Hepatocyte (in vitro differentiated cells): ENCODE data around the gene OSBP2. TPM values are rescaled to one million over a fixed set of nuclear protein-coding genes. Genes with fewer than 3 reads are reported as not detected.

Source experiments
- DNase-seq: peaks from one replicate; pipeline ENCODE4 v3.0.0-alpha.2; 2016; ENCODE audit warnings: low spot score
- H2AFZ ChIP-seq: fragments of 200-600 bp; sonication (generic); 2 replicates; pipeline ENCODE4 v1.6.0; 2016; ENCODE audit warnings: antibody characterized with exemption, mild to moderate bottlenecking
- H3K27ac ChIP-seq: fragments of 200-600 bp; sonication (generic); 2 replicates; pipeline ENCODE4 v1.5.1; 2016; ENCODE audit warnings: mild to moderate bottlenecking
- H3K27me3 ChIP-seq: fragments of 200-600 bp; sonication (generic); 2 replicates; pipeline ENCODE4 v1.6.1; 2016
- H3K36me3 ChIP-seq: fragments of 200-600 bp; sonication (generic); replicated peaks from 2 replicates; pipeline ENCODE4 v1.5.1; 2016; ENCODE audit warnings: low read depth; ENCODE audit not compliant: insufficient read depth
- H3K4me1 ChIP-seq: fragments of 200-600 bp; sonication (generic); 2 replicates; pipeline ENCODE4 v1.5.1; 2016; ENCODE audit warnings: mild to moderate bottlenecking, moderate library complexity; ENCODE audit not compliant: insufficient read depth
- H3K4me2 ChIP-seq: fragments of 200-600 bp; sonication (generic); 2 replicates; pipeline ENCODE4 v1.6.0; 2016
- H3K4me3 ChIP-seq: fragments of 200-600 bp; sonication (generic); 2 replicates; pipeline ENCODE4 v1.5.1; 2016; ENCODE audit warnings: mild to moderate bottlenecking
- H3K79me2 ChIP-seq: fragments of 200-600 bp; sonication (generic); 2 replicates; pipeline ENCODE4 v1.6.0; 2017; ENCODE audit warnings: mild to moderate bottlenecking
- H3K9me2 ChIP-seq: fragments of 200-600 bp; sonication (generic); replicated peaks from 2 replicates; pipeline ENCODE4 v1.6.0; 2017; ENCODE audit warnings: mild to moderate bottlenecking; ENCODE audit not compliant: insufficient read depth
- H3K9me3 ChIP-seq: fragments of 200-600 bp; sonication (generic); 2 replicates; pipeline ENCODE4 v1.5.1; 2016; ENCODE audit warnings: low read depth, mild to moderate bottlenecking
- H4K20me1 ChIP-seq: fragments of 200-600 bp; sonication (generic); 2 replicates; pipeline ENCODE4 v1.6.0; 2016; ENCODE audit warnings: mild to moderate bottlenecking; ENCODE audit not compliant: insufficient read depth, poor library complexity, severe bottlenecking
- CTCF ChIP-seq: fragments of 200-600 bp; sonication (generic); IDR thresholded peaks from 2 replicates; pipeline ENCODE4 v1.5.1; 2016; ENCODE audit warnings: antibody characterized with exemption, mild to moderate bottlenecking; ENCODE audit not compliant: poor library complexity
- EZH2 ChIP-seq: fragments of 200-600 bp; sonication (generic); IDR thresholded peaks from 2 replicates; pipeline ENCODE4 v1.6.1; 2016; ENCODE audit warnings: antibody characterized with exemption, mild to moderate bottlenecking, borderline replicate concordance
- EZH2phosphoT487 ChIP-seq: fragments of 200-600 bp; sonication (generic); IDR thresholded peaks from one replicate; pipeline ENCODE4 v1.6.1; 2018; ENCODE audit warnings: antibody characterized with exemption, mild to moderate bottlenecking, low read depth, moderate library complexity; ENCODE audit not compliant: unreplicated experiment, severe bottlenecking
- WGBS: methylation state at CpG from one replicate; pipeline ENCODE4 v1.1.6; 2016; ENCODE audit warnings: low lambda C conversion rate; ENCODE audit errors: missing lambda C conversion rate; 5-methylcytosine and 5-hydroxymethylcytosine counted together
- polyA plus RNA-seq: library from polyadenylated mRNA; unstranded; fragments of >200 nt; fragmentation: Nextera tagmentation; extraction: Ambion mirVana; gene quantifications from 2 replicates; pipeline ENCODE4 v1.2.1, GENCODE V29; 2016
- total RNA-seq: library from RNA; depleted of rRNA; stranded (reverse); fragments of >200 nt; gene quantifications from 2 replicates; pipeline ENCODE4 v1.2.3, GENCODE V29; 2014

Gene OSBP2
- total and polyA plus RNA-seq, 2 experiments from 2014 or later: 23.0 to 25.5 TPM

- 85% methylated on average over 9 of the region's 9 CpGs for WGBS
- H3K9me3 ChIP-seq: no peaks in the 10 kb centered on the region
- DNase-seq: no peak
These were observed 190.9 kb downstream of the OSBP2 start for GRCh38 chr22:30885591-30885990.

DNA sequence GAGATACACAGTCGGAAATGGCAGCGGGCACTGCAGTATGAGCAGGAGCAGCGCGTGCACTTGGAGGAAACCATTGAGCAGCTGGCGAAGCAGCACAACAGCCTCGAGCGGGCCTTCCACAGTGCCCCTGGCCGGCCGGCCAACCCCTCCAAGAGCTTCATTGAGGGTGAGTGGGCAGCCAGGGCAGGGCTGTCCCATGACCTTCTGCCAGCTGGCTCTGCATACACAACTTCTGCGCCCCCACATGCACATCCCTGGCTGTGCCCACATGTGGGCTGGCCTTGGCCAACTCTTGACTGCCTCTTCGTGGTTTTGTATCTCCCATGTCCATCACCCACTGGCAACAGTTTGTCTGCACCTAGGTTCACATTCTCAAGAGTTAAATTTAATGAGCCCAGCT, 192.8 kb downstream of the OSBP2 start:
- Histone ChIP-seq H4K20me1 (no peaks in the 10 kb centered on the region), H3K4me2 (no peak overlapping the region), H3K4me3 (no peak overlapping the region), H3K36me3 (no peaks in the 10 kb centered on the region), H3K79me2 (peaks cover 15% of the 10 kb centered on the region), H3K27me3 (no peaks in the 10 kb centered on the region), H3K27ac (no peak overlapping the region), H2AFZ (no peak overlapping the region), H3K9me2 (no peaks in the 10 kb centered on the region), H3K9me3 (no peaks in the 10 kb centered on the region), H3K4me1 (peaks cover 9% of the 10 kb centered on the region)
- 97% methylated on average over 11 of the region's 11 CpGs for WGBS
- TF ChIP-seq EZH2phosphoT487 (no peak), EZH2 (no peak), CTCF (no peak)
- DNase-seq: no peak

More at GRCh38 chr22:30885591-30885990, 190.9 kb downstream of the OSBP2 start:
- no peak overlapping the region for H3K27ac ChIP-seq
- H3K27me3 ChIP-seq: no peaks in the 10 kb centered on the region
- H3K4me2 ChIP-seq: no peak overlapping the region
- no peak overlapping the region for H3K4me3 ChIP-seq
- H3K79me2 ChIP-seq: peaks cover 16% of the 10 kb centered on the region
- H3K36me3 ChIP-seq: no peaks in the 10 kb centered on the region
- no peaks in the 10 kb centered on the region for H4K20me1 ChIP-seq
- no peaks in the 10 kb centered on the region for H3K9me2 ChIP-seq
- TF ChIP-seq EZH2: no peak
- no peak for TF ChIP-seq CTCF
- TF ChIP-seq EZH2phosphoT487: no peak
- peaks cover 27% of the 10 kb centered on the region for H3K4me1 ChIP-seq
- no peak overlapping the region for H2AFZ ChIP-seq

GRCh38 chr22:30887861-30888260, 193.2 kb downstream of the OSBP2 start:
- H3K9me3 ChIP-seq: no peaks in the 10 kb centered on the region
- H3K79me2 ChIP-seq: peaks cover 11% of the 10 kb centered on the region
- TF ChIP-seq EZH2 (no peak), EZH2phosphoT487 (no peak)
- no peak for DNase-seq
- no peaks in the 10 kb centered on the region for H3K9me2 ChIP-seq
- no peak overlapping the region for H3K4me3 ChIP-seq
- WGBS: 95% methylated on average over 4 of the region's 5 CpGs
- peaks cover 5% of the 10 kb centered on the region for H3K4me1 ChIP-seq
- no peak overlapping the region for H2AFZ ChIP-seq
- H3K36me3 ChIP-seq: no peaks in the 10 kb centered on the region
- no peaks in the 10 kb centered on the region for H4K20me1 ChIP-seq
- H3K27me3 ChIP-seq: no peaks in the 10 kb centered on the region
- H3K27ac ChIP-seq: no peak overlapping the region
- no peak overlapping the region for H3K4me2 ChIP-seq

DNA sequence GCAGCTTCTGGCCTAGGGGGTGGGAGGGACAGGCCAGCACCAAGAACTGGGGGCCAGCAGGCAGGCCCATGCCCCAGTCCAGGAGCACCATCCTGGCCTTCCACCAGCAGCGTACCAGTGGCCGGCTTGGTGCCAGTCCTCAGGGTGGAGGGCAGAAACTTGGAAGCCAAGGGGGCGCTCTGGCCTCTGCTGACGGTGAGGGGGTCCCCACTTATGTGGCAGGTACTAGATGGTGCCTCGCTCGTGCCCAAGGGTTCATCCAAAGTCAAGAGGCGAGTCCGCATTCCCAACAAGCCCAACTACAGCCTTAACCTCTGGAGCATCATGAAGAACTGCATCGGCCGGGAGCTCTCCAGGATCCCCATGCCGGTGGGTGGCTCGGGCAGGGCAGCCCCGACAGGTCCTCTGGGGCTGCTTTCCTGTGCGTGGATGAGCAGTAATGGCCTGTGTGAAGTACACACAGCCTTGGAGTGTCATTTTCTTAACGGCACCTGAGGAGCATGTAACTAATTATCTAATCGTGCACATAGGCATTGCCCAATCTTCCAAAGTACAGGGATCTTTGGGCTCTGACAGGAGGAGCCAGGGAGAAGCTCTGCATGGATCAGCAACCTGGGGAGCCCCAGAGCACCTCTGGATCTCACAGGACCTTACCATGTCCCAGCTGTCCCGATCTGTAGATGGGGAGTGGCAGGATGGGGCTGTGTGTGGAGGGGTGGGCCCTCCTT, 194.8 kb downstream of the OSBP2 start:
- H3K27ac ChIP-seq: no peak overlapping the region
- H3K4me2 ChIP-seq: no peak overlapping the region
- H3K27me3 ChIP-seq: no peaks in the 10 kb centered on the region
- no peak overlapping the region for H3K4me3 ChIP-seq
- no peaks in the 10 kb centered on the region for H4K20me1 ChIP-seq
- H2AFZ ChIP-seq: no peak overlapping the region
- TF ChIP-seq CTCF (no peak), EZH2phosphoT487 (no peak), EZH2 (no peak)
- H3K36me3 ChIP-seq: no peaks in the 10 kb centered on the region
- peak; percentile 7 for DNase-seq
- no peaks in the 10 kb centered on the region for H3K9me3 ChIP-seq
- 87% methylated on average over 17 of the region's 17 CpGs for WGBS
- H3K79me2 ChIP-seq: peaks cover under 1% of the 10 kb centered on the region
- H3K9me2 ChIP-seq: no peaks in the 10 kb centered on the region
- H3K4me1 ChIP-seq: no peaks in the 10 kb centered on the region
